ENCODE data around the gene RTP3. TPM values are rescaled to one million over a fixed set of nuclear protein-coding genes. Genes with fewer than 3 reads are reported as not detected.
A peak's percentile ranks its signal among the peaks of the same experiment; 100 is the strongest.

Gene RTP3
- total RNA-seq, 1 donor from 2014 or later = not detected

DNA sequence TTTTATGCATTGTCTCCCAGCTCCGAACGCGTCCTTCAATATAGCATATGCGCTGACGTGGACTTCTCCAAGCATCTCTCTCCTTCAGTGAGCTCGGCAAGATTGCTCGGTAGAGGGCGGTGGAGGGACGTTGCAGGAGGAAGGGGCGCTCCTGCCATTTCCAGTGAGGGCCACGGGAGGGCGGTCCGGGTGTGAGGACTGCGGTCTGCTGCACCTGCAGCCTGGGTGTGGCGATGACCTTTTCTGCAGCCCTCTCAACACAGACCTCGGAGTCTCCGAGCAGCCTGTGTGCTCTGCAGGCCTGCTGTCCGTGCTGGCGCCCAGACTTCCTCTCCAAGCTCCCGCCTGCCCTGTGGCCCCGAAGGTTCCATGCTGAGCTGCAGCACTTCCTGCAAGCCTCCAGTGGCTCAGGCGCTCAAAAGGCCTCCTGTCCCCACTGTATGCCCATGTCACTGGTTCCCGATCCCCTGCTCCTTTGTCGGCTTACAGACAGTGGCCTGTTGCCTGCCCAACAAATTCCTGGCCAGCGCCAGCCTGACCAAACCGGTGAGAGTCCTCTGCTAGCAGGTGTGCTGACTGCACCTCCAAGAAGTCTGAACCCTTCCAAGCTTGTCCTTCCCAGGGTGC lies 8.9 kb upstream of the RTP3 start:
- intact Hi-C loops (cut with DNase I) = no loop called here

DNA sequence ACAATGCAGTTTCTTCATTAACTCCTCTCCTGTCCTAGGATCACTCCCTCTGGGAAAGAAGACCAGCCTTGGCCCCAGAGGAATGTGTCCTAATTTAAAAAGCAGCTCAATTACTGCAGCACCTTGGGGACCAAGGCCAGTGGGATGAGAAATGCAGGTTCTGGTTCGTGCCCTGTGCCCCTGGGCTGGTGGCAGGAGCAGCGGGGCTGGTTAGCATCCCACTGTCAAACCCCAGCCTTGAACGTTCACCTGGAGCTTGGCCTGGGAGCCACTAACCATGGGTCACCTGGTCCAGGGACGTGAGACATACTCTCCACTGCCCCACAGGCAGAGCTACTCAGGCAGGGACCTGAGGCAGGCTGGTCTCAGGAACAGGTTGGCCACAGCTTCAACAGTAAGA lies 8.4 kb upstream of the RTP3 start:
- Histone ChIP-seq H3K27me3 (no peaks in the 10 kb centered on the region), H3K9me3 (no peaks in the 10 kb centered on the region), H3K4me1 (no peaks in the 10 kb centered on the region), H3K4me3 (no peak overlapping the region), H3K27ac (no peak overlapping the region), H3K36me3 (no peaks in the 10 kb centered on the region)
- peak in 1 of 2 donors; percentile 46 for DNase-seq (ENCODE audit: low spot score in 2 of 2)
- intact Hi-C loops (cut with DNase I) = no loop called here
- TF ChIP-seq CTCF (IDR thresholded peaks at IDR 0.05) = no peak

More for the DNA sequence above, 8.9 kb upstream of the RTP3 start:
- Histone ChIP-seq H3K4me1 (no peaks in the 10 kb centered on the region), H3K27ac (no peak overlapping the region), H3K36me3 (no peaks in the 10 kb centered on the region), H3K27me3 (no peaks in the 10 kb centered on the region), H3K9me3 (no peaks in the 10 kb centered on the region), H3K4me3 (no peak overlapping the region)
- peak; percentile 38 to 85 for DNase-seq (ENCODE audit: low spot score in 2 of 2)
- TF ChIP-seq CTCF (IDR thresholded peaks at IDR 0.05) = peak; percentile 60 to 87 (median 77)

DNA sequence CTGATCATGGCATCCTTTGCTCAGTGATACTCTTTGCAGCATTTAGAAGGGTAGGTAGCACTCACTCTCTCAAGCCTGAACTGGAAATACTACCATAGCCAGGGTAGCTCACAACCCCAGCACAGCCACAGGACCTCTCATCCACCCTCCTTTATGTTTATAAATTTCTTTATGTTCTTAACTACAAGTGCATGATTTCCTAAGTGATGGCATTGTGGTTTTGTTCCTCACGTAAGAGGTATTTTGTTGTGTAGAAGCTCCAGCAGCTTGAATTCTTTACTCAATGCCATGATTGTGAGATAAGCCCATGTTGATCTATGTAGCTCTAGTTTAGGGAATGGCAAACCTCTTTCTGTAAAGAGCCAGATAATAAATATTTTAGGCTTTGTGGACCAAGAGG lies 7.9 kb upstream of the RTP3 start:
- intact Hi-C loops (cut with DNase I) = no loop called here
- H3K27me3 ChIP-seq = no peaks in the 10 kb centered on the region
- peak in 1 of 2 donors; percentile 5 for DNase-seq (ENCODE audit: low spot score in 2 of 2)

GRCh38 chr3:46490338-46491084 lies 7.3 kb upstream of the RTP3 start:
- Histone ChIP-seq H3K27me3 (no peaks in the 10 kb centered on the region), H3K36me3 (no peaks in the 10 kb centered on the region), H3K9me3 (no peaks in the 10 kb centered on the region), H3K4me1 (no peaks in the 10 kb centered on the region), H3K27ac (no peak overlapping the region), H3K4me3 (no peak overlapping the region)
- peak in 1 of 2 donors; percentile 9 for DNase-seq (ENCODE audit: low spot score in 2 of 2)
- no peak for TF ChIP-seq CTCF (IDR thresholded peaks at IDR 0.05)
- intact Hi-C loops (cut with DNase I) = no loop called here

More for the DNA sequence above, 7.9 kb upstream of the RTP3 start:
- H3K36me3 ChIP-seq = no peaks in the 10 kb centered on the region
- no peak overlapping the region for H3K4me3 ChIP-seq
- no peak for TF ChIP-seq CTCF (IDR thresholded peaks at IDR 0.05)
- no peak overlapping the region for H3K27ac ChIP-seq
- no peaks in the 10 kb centered on the region for H3K9me3 ChIP-seq
- H3K4me1 ChIP-seq = no peaks in the 10 kb centered on the region

DNA sequence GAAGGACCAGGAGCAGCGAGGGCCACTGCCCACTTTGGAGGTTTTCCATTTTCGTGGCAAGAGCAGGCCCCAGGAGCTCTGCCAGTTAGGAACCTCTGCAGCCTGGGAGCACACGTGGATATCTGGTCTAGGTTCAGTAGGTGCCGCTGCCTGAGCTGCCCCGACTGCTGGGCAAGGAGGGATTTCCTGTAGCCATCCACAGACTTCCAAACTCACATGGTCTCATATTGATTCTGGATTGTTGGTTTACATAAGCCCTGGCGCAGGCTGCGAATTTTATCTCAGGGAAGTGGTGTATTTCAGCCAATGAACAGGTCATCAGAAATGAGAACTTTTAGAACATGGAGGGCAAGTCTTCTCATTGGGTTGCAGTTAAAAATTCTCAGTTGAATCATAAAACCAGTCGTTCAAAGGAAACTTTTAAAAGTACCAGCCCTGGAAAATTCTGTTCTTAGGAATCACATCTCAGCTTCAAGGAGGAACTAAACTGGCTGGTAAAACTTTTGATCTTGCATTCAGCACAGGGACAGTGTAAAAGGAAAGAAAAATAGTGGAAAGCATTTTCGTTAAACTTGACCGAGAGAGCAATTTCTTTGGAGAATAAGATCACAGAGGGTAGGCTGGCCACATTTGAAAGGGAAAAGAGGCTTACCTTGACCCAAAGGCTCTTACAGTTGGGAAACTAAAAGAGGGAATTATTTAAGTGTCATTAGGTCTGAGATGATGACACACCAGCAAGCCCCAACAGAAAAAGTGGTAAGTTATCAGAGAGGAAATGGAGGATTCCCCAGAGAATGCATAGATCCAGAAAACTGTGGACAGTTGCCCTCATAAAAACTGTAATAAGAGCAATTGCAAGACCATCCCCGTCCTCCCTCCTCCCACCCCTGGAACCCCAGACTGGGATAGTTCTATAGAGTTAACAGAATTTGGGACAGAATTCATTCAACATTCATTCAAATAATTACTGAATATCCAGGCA lies 6.4 kb upstream of the RTP3 start:
- Histone ChIP-seq H3K36me3 (no peaks in the 10 kb centered on the region), H3K9me3 (no peaks in the 10 kb centered on the region), H3K27me3 (no peaks in the 10 kb centered on the region), H3K27ac (no peak overlapping the region), H3K4me1 (no peaks in the 10 kb centered on the region), H3K4me3 (no peak overlapping the region)
- DNase-seq (ENCODE audit: low spot score in 2 of 2) = peak in 1 of 2 donors; percentile 34
- intact Hi-C loops (cut with DNase I) = no loop called here
- TF ChIP-seq CTCF (IDR thresholded peaks at IDR 0.05) = no peak

All from ascending aorta (tissue), 2 donors.